H1 (cell line): ENCODE results near the gene NCSTN. TPM values are rescaled to one million over a fixed set of nuclear protein-coding genes. Genes with fewer than 3 reads are reported as not detected.
A peak's percentile ranks its signal among the peaks of the same experiment; 100 is the strongest.

Experiments used
- CTCF ChIA-PET: fragments of 300-600 bp; sonication (Branson Sonifier 250); formaldehyde crosslinking; loops from one replicate; lab custom pipeline; 2021; ENCODE audit not compliant: partially characterized antibody; lab: Charles Lee
- POLR2A ChIA-PET: fragments of 300-600 bp; sonication (Branson Sonifier 250); formaldehyde crosslinking; loops from one replicate; lab custom pipeline; 2021; ENCODE audit warnings: inconsistent platforms; ENCODE audit not compliant: partially characterized antibody; lab: Charles Lee
- DNase-seq, 2 experiments: peaks; one replicate each; pipeline versions ENCODE4 v3.0.0 to v3.0.0-alpha.2; 2010 to 2022; ENCODE audit warnings: low spot score in 2 of 2, low read depth in 1 of 2, mixed read lengths in 1 of 2
- FAIRE-seq: peaks from 2 replicates; lab custom pipeline; 2011; peaks lifted over from hg19 to GRCh38; lab: Jason Lieb, UNC
- H2AFZ ChIP-seq: 2 replicates; pipeline ENCODE4 v1.8.1; 2012; ENCODE audit warnings: low read length, inconsistent platforms
- H2AK5ac ChIP-seq: 2 replicates; pipeline ENCODE4 v1.6.1; 2013; ENCODE audit warnings: low read depth, low read length
- H2BK120ac ChIP-seq: replicated peaks from 2 replicates; pipeline ENCODE3; 2013; ENCODE audit warnings: low read depth, low read length, inconsistent platforms
- H2BK12ac ChIP-seq: 2 replicates; pipeline ENCODE4 v1.6.1; 2013; ENCODE audit warnings: low read depth, low read length
- H2BK15ac ChIP-seq: 2 replicates; pipeline ENCODE4 v1.6.1; 2013; ENCODE audit warnings: low read length
- H2BK20ac ChIP-seq: 2 replicates; pipeline ENCODE4 v1.6.1; 2013; ENCODE audit warnings: low read length
- H2BK5ac ChIP-seq: 2 replicates; pipeline ENCODE4 v1.6.1; 2013; ENCODE audit warnings: low read depth, low read length
- H3K14ac ChIP-seq: 2 replicates; pipeline ENCODE4 v1.6.1; 2013; ENCODE audit warnings: inconsistent platforms; ENCODE audit not compliant: insufficient read length
- H3K18ac ChIP-seq: 2 replicates; pipeline ENCODE4 v1.6.1; 2013; ENCODE audit warnings: low read length; ENCODE audit errors: extremely low read depth
- H3K23ac ChIP-seq: 2 replicates; pipeline ENCODE4 v1.6.1; 2013; ENCODE audit warnings: inconsistent platforms; ENCODE audit not compliant: insufficient read length
- H3K23me2 ChIP-seq: 2 replicates; pipeline ENCODE4 v1.6.1; 2013; ENCODE audit warnings: low read depth, low read length
- H3K27ac ChIP-seq: 2 replicates; pipeline ENCODE4 v1.6.1; 2011; ENCODE audit warnings: low read depth, low read length, inconsistent platforms
- H3K27me3 ChIP-seq, 4 experiments: replicated peaks in 1 of 4; 1 replicate in 1 of 4; 2 replicates in 3 of 4; pipeline versions ENCODE4 v1.6.1 to v1.8.1; 2011 to 2013; ENCODE audit warnings: low read length in 3 of 4, mild to moderate bottlenecking in 3 of 4, inconsistent platforms in 2 of 4, mixed read lengths in 2 of 4, moderate library complexity in 1 of 4; ENCODE audit not compliant: control insufficient read depth in 3 of 4, insufficient read depth in 3 of 4; ENCODE audit errors: extremely low read depth in 1 of 4
- H3K36me3 ChIP-seq, 4 experiments: 2 replicates each; pipeline versions ENCODE4 v1.6.1 to v1.8.1; 2011 to 2013; ENCODE audit warnings: mild to moderate bottlenecking in 4 of 4, low read length in 3 of 4, moderate library complexity in 2 of 4, control low read depth in 1 of 4, inconsistent platforms in 1 of 4; ENCODE audit not compliant: insufficient read depth in 4 of 4, control insufficient read depth in 2 of 4
- H3K4ac ChIP-seq: replicated peaks from 2 replicates; pipeline ENCODE3; 2013; ENCODE audit warnings: low read length, low read depth, mixed read lengths, inconsistent platforms; ENCODE audit not compliant: insufficient read length
- H3K4me1 ChIP-seq, 4 experiments: replicated peaks in 1 of 4; 1 replicate in 1 of 4; 2 replicates in 3 of 4; pipeline versions ENCODE4 v1.6.1 to v1.8.1; 2011 to 2013; ENCODE audit warnings: low read length in 3 of 4, inconsistent platforms in 2 of 4, mixed read lengths in 1 of 4; ENCODE audit not compliant: insufficient read depth in 4 of 4, control insufficient read depth in 3 of 4
- H3K4me2 ChIP-seq, 2 experiments: 2 replicates each; pipeline versions ENCODE4 v1.6.1 to v1.8.1; 2011 to 2013; ENCODE audit warnings: low read depth in 2 of 2, low read length in 2 of 2, control low read depth in 1 of 2, inconsistent platforms in 1 of 2, mild to moderate bottlenecking in 1 of 2; ENCODE audit not compliant: insufficient read depth in 1 of 2
- H3K4me3 ChIP-seq, 4 experiments: fragments of 200-600, 300-600 bp in 1 of 4; sonication (generic), shearing (Covaris generic), sonication (Bioruptor Twin) in 1 of 4; 2 replicates each; pipeline versions ENCODE4 v1.5.1 to v1.8.1; 2011 to 2016; ENCODE audit warnings: low read length in 4 of 4, low read depth in 3 of 4, control low read depth in 2 of 4, inconsistent platforms in 2 of 4, mild to moderate bottlenecking in 2 of 4, mixed read lengths in 1 of 4, moderate library complexity in 1 of 4; ENCODE audit not compliant: insufficient read depth in 2 of 4; ENCODE audit errors: extremely low read depth in 1 of 4
- H3K56ac ChIP-seq: replicated peaks from 2 replicates; pipeline ENCODE3; 2013; ENCODE audit warnings: low read depth, mild to moderate bottlenecking, mixed read lengths, low read length, inconsistent platforms; ENCODE audit not compliant: insufficient read length
- H3K79me1 ChIP-seq: 2 replicates; pipeline ENCODE4 v1.6.1; 2013; ENCODE audit warnings: low read depth, low read length, control low read depth
- H3K79me2 ChIP-seq, 2 experiments: 2 replicates each; pipeline versions ENCODE4 v1.6.1 to v1.8.1; 2012 to 2013; ENCODE audit warnings: low read length in 2 of 2, mild to moderate bottlenecking in 2 of 2, inconsistent platforms in 1 of 2; ENCODE audit not compliant: insufficient read depth in 2 of 2, control insufficient read depth in 1 of 2
- H3K9ac ChIP-seq, 4 experiments: replicated peaks in 1 of 4; 1 replicate in 1 of 4; 2 replicates in 3 of 4; pipeline versions ENCODE4 v1.6.1 to v1.8.1; 2011 to 2013; ENCODE audit warnings: low read depth in 3 of 4, low read length in 3 of 4, control low read depth in 2 of 4, mild to moderate bottlenecking in 2 of 4, moderate library complexity in 2 of 4, inconsistent platforms in 1 of 4; ENCODE audit errors: extremely low read depth in 1 of 4
- H3K9me3 ChIP-seq, 2 experiments: 2 replicates each; pipeline versions ENCODE4 v1.6.1 to v1.8.1; 2012 to 2013; ENCODE audit warnings: mild to moderate bottlenecking in 2 of 2, moderate library complexity in 2 of 2, control low read depth in 1 of 2, inconsistent platforms in 1 of 2, low read depth in 1 of 2, low read length in 1 of 2, mixed read lengths in 1 of 2; ENCODE audit not compliant: insufficient read depth in 2 of 2
- H4K20me1 ChIP-seq, 2 experiments: replicated peaks in 1 of 2; 2 replicates each; pipeline versions ENCODE3 to v1.8.1; 2011 to 2013; ENCODE audit warnings: inconsistent platforms in 2 of 2, low read length in 2 of 2, mild to moderate bottlenecking in 1 of 2; ENCODE audit not compliant: insufficient read depth in 2 of 2, control insufficient read depth in 1 of 2
- H4K5ac ChIP-seq: 2 replicates; pipeline ENCODE4 v1.6.1; 2013; ENCODE audit warnings: low read length, low read depth, mixed read lengths, inconsistent platforms; ENCODE audit not compliant: insufficient read length
- H4K8ac ChIP-seq: 2 replicates; pipeline ENCODE4 v1.8.0; 2013; ENCODE audit warnings: mild to moderate bottlenecking, moderate library complexity, low read length, inconsistent platforms; ENCODE audit not compliant: insufficient read depth; ENCODE audit errors: extremely low read depth
- H4K91ac ChIP-seq: replicated peaks from 2 replicates; pipeline ENCODE3; 2013; ENCODE audit warnings: low read length, mixed read lengths, inconsistent platforms; ENCODE audit not compliant: insufficient read length
- EP300 ChIP-seq, 2 experiments: IDR thresholded peaks; 1 replicate in 1 of 2; 2 replicates in 1 of 2; pipeline ENCODE4 v1.6.1; 2011 to 2012; ENCODE audit warnings: low read depth in 2 of 2, low read length in 2 of 2, mild to moderate bottlenecking in 2 of 2, borderline replicate concordance in 1 of 2, inconsistent platforms in 1 of 2, moderate library complexity in 1 of 2
- RFX5 ChIP-seq: IDR thresholded peaks from 2 replicates; pipeline ENCODE4 v1.6.1; 2011; ENCODE audit warnings: low read depth, low read length, improper control_type of control experiment, borderline replicate concordance
- WGBS, 2 experiments: shearing (Covaris generic) in 1 of 2; methylation state at CpG; one replicate each; pipeline versions ENCODE4 v1.1.6 to v1.1.7; 2013 to 2015; ENCODE audit warnings: low lambda C conversion rate in 2 of 2, mixed read lengths in 2 of 2, inconsistent platforms in 1 of 2, low coverage in 1 of 2, missing lambda C conversion rate in 1 of 2; ENCODE audit not compliant: insufficient replicate concordance in 2 of 2, insufficient coverage in 1 of 2, insufficient read length in 1 of 2; ENCODE audit errors: extremely low coverage in 1 of 2, missing lambda C conversion rate in 1 of 2; 5-methylcytosine and 5-hydroxymethylcytosine counted together
- polyA plus RNA-seq, 7 experiments: library from polyadenylated mRNA; depleted of rRNA in 3 of 7; stranded (reverse) in 5 of 7; unstranded in 2 of 7; fragments of >200 nt in 5 of 7; fragments of 200-250 nt in 2 of 7; gene quantifications; 1 replicate in 5 of 7; 2 replicates in 1 of 7; 4 replicates in 1 of 7; pipeline versions ENCODE4 v1.2.1 to v1.2.3, GENCODE V29; 2011 to 2013; ENCODE audit warnings: missing spikeins in 2 of 7, mixed read lengths in 2 of 7
- total RNA-seq: library from RNA; stranded (reverse); fragmentation: NEBNext Ultra II Directional; extraction: Animal tissue kit (Norgen Biotek cat#: 25700); gene quantifications from 2 replicates; pipeline ENCODE4 v1.2.1, GENCODE V29; 2021

The NCSTN gene
- total and polyA plus RNA-seq, 2 of the 8 experiments (the other 6 are each of a cell fraction or from before 2014, with no cell fraction given) = 64.7 to 125 TPM

DNA sequence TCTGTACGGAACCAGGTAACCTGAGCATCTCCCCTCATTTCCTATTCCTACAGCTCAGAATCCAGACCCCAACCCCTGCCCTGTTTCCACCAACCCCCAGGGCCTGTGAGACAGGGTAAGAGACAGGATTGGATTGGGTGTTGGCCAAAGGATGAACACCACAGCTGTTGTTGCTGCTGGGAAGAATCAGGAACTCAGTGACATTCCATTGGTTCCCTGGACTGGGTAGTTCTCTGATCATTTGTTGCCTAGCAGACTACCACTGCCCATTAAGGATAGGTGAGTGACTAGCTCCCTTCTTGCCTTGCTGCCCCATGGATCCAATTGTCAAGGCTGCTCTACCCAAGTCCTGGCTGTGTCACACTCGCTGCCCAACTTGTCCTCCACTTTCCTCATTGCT lies 10.0 kb downstream of the NCSTN start:
- H3K9ac ChIP-seq = no peak overlapping the region
- no peak overlapping the region for H3K27ac ChIP-seq
- H3K4me1 ChIP-seq = no peaks in the 10 kb centered on the region
- H4K5ac ChIP-seq = no peak overlapping the region
- DNase-seq = no peak
- no peak overlapping the region for H2BK20ac ChIP-seq
- no peak overlapping the region for H3K4ac ChIP-seq
- TF ChIP-seq EP300 (IDR thresholded peaks at IDR 0.05; ENCODE audit: borderline replicate concordance in 1 of 2, low read depth in 2 of 2, low read length in 2 of 2) (no peak), RFX5 (peak; percentile 81)
- no peak overlapping the region for H3K23ac ChIP-seq
- no peak overlapping the region for H2BK15ac ChIP-seq
- H3K4me3 ChIP-seq = no peak overlapping the region
- no peak overlapping the region for H3K14ac ChIP-seq
- H3K27me3 ChIP-seq = no peaks in the 10 kb centered on the region
- H3K23me2 ChIP-seq = no peaks in the 10 kb centered on the region
- H2BK5ac ChIP-seq = no peak overlapping the region
- no peak overlapping the region for H3K4me2 ChIP-seq
- H3K79me2 ChIP-seq = no peaks in the 10 kb centered on the region
- CTCF ChIA-PET = interaction anchor here (0.5 to 26.0 kb wide), 20 partner anchors 7 to 259 kb away, joined by 3 to 683 read pairs (median 10); partner anchors contain the start of gene NHLH1
- no peak overlapping the region for H3K18ac ChIP-seq
- no peaks in the 10 kb centered on the region for H3K79me1 ChIP-seq
- no peak overlapping the region for H4K91ac ChIP-seq
- no peak overlapping the region for H2BK12ac ChIP-seq
- WGBS, 2 experiments = 92% methylated on average over 2 of the region's 2 CpGs; no CpG with 5 or more reads in 1 of the 2 experiments
- H4K8ac ChIP-seq = no peak overlapping the region
- H4K20me1 ChIP-seq = peaks cover 0 to 5% of the 10 kb centered on the region in 2 experiments
- no peak overlapping the region for H2BK120ac ChIP-seq
- no peaks in the 10 kb centered on the region for H3K9me3 ChIP-seq
- no peak overlapping the region for H2AFZ ChIP-seq
- no peak overlapping the region for H3K56ac ChIP-seq
- peaks cover 34 to 87% (median 67%) of the 10 kb centered on the region in 4 experiments for H3K36me3 ChIP-seq
- no peak overlapping the region for H2AK5ac ChIP-seq
- FAIRE-seq = no peak
- POLR2A ChIA-PET = interaction anchor here (1.0 to 17.2 kb wide), 6 partner anchors 9 to 78 kb away, joined by 3 to 244 read pairs (median 8); partner anchors contain the start of genes COPA, NCSTN and NHLH1
